WTC11 (cell line): ENCODE measurements around the gene RFTN1. TPM values are rescaled to one million over a fixed set of nuclear protein-coding genes. Genes with fewer than 3 reads are reported as not detected.

Experiments
- ATAC-seq: fragments of 200-7000 bp; cut with Tn5 transposase; 2 replicates; pipeline ENCODE4 v1.10.0; 2021; ENCODE audit warnings: mild to moderate bottlenecking, moderate library complexity
- CTCF ChIA-PET: fragments of 300-600 bp; sonication (Branson Sonifier 250); formaldehyde crosslinking; loops from one replicate; lab custom pipeline; 2021; ENCODE audit warnings: antibody characterized with exemption; lab: Charles Lee
- POLR2A ChIA-PET: fragments of 350-600 bp; sonication (Branson Sonifier 250); formaldehyde crosslinking; loops from one replicate; lab custom pipeline; 2021; ENCODE audit warnings: antibody characterized with exemption; lab: Charles Lee
- DNase-seq: peaks from one replicate; pipeline ENCODE4 v3.0.0; 2021; ENCODE audit warnings: low spot score
- H3K27ac Mint-ChIP-seq: 2 replicates; pipeline ENCODE4 v1.8.0; 2021; ENCODE audit warnings: mixed read lengths
- H3K27me3 Mint-ChIP-seq: 2 replicates; pipeline ENCODE4 v1.8.0; 2021; ENCODE audit warnings: low read depth, mild to moderate bottlenecking, moderate library complexity, mixed read lengths
- H3K36me3 Mint-ChIP-seq: 2 replicates; pipeline ENCODE4 v1.8.0; 2021; ENCODE audit warnings: mixed read lengths
- H3K4me1 Mint-ChIP-seq: 2 replicates; pipeline ENCODE4 v1.8.0; 2022; ENCODE audit warnings: mixed read lengths
- H3K4me3 Mint-ChIP-seq: 2 replicates; pipeline ENCODE4 v1.8.0; 2021; ENCODE audit warnings: mild to moderate bottlenecking, moderate library complexity, mixed read lengths
- H3K9me3 Mint-ChIP-seq: 2 replicates; pipeline ENCODE4 v1.8.0; 2021; ENCODE audit warnings: mixed read lengths
- CDX4 ChIP-seq: fragments of 250-450 bp; sonication (Bioruptor Pico); IDR thresholded peaks from 2 replicates; pipeline ENCODE4 v1.9.0; 2021; ENCODE audit warnings: moderate library complexity, mild to moderate bottlenecking, inconsistent platforms, borderline replicate concordance
- CREM ChIP-seq: sonication (generic); formaldehyde crosslinking; IDR thresholded peaks from 2 replicates; pipeline ENCODE4 v1.8.1; 2022; ENCODE audit warnings: mild to moderate bottlenecking, missing genetic modification reagents, moderate library complexity
- E2F4 ChIP-seq: sonication (generic); formaldehyde crosslinking; IDR thresholded peaks from 2 replicates; pipeline ENCODE4 v1.8.1; 2022; ENCODE audit warnings: low read depth, mild to moderate bottlenecking, moderate library complexity, missing genetic modification reagents, borderline replicate concordance
- FOXP1 ChIP-seq: sonication (generic); formaldehyde crosslinking; IDR thresholded peaks from 2 replicates; pipeline ENCODE4 v1.8.0; 2022; ENCODE audit warnings: missing genetic modification reagents, mild to moderate bottlenecking, moderate library complexity, borderline replicate concordance
- FOXP4 ChIP-seq: sonication (generic); formaldehyde crosslinking; IDR thresholded peaks from 2 replicates; pipeline ENCODE4 v1.8.0; 2022; ENCODE audit warnings: mild to moderate bottlenecking, missing genetic modification reagents
- GABPB1 ChIP-seq: sonication (generic); formaldehyde crosslinking; IDR thresholded peaks from 2 replicates; pipeline ENCODE4 v1.8.1; 2023; ENCODE audit warnings: mild to moderate bottlenecking, missing genetic modification reagents
- GTF2I ChIP-seq: fragments of 250-450 bp; sonication (Bioruptor Pico); conservative IDR thresholded peaks from 2 replicates; pipeline ENCODE4 v1.4.0; 2021; ENCODE audit warnings: mild to moderate bottlenecking
- JUN ChIP-seq: sonication (generic); formaldehyde crosslinking; IDR thresholded peaks from 2 replicates; pipeline ENCODE4 v1.8.0; 2023; ENCODE audit warnings: mild to moderate bottlenecking, missing genetic modification reagents
- NFATC4 ChIP-seq: fragments of 250-450 bp; sonication (Bioruptor Pico); IDR thresholded peaks from 2 replicates; pipeline ENCODE4 v1.9.0; 2021; ENCODE audit warnings: mild to moderate bottlenecking
- NFE2L1 ChIP-seq: sonication (generic); formaldehyde crosslinking; IDR thresholded peaks from 2 replicates; pipeline ENCODE4 v1.8.1; 2023; ENCODE audit warnings: missing genetic modification reagents
- PRRX2 ChIP-seq: fragments of 250-450 bp; sonication (Bioruptor Pico); IDR thresholded peaks from 2 replicates; pipeline ENCODE4 v1.8.0; 2021; ENCODE audit warnings: mild to moderate bottlenecking
- SP1 ChIP-seq: sonication (generic); formaldehyde crosslinking; conservative IDR thresholded peaks from 2 replicates; pipeline ENCODE4 v1.8.1; 2022; ENCODE audit warnings: missing genetic modification reagents
- ZMAT4 ChIP-seq: fragments of 250-450 bp; sonication (Bioruptor Pico); IDR thresholded peaks from 2 replicates; pipeline ENCODE4 v1.9.0; 2021; ENCODE audit warnings: mild to moderate bottlenecking
- ZNF263 ChIP-seq: sonication (generic); formaldehyde crosslinking; IDR thresholded peaks from 2 replicates; pipeline ENCODE4 v1.8.1; 2022; ENCODE audit warnings: low read depth, mild to moderate bottlenecking, moderate library complexity, missing genetic modification reagents
- total RNA-seq: library from RNA; stranded (reverse); gene quantifications from 3 replicates; pipeline ENCODE4 v1.2.3, GENCODE V29; 2021
- TF ChIP-seq, protein P1 (sequence below): sonication (generic); formaldehyde crosslinking; IDR thresholded peaks from 2 replicates; pipeline ENCODE4 v1.8.0; 2023; ENCODE audit warnings: missing genetic modification reagents, mild to moderate bottlenecking, borderline replicate concordance
- TF ChIP-seq, protein P2 (sequence below): sonication (generic); formaldehyde crosslinking; IDR thresholded peaks from 2 replicates; pipeline ENCODE4 v1.8.0; 2023; ENCODE audit warnings: missing genetic modification reagents
- TF ChIP-seq, protein P3 (sequence below): sonication (generic); formaldehyde crosslinking; IDR thresholded peaks from 2 replicates; pipeline ENCODE4 v1.8.1; 2023; ENCODE audit warnings: mild to moderate bottlenecking, missing genetic modification reagents, moderate library complexity

The RFTN1 gene
- total RNA-seq, 1 experiment from 2014 or later = 3.8 TPM

DNA sequence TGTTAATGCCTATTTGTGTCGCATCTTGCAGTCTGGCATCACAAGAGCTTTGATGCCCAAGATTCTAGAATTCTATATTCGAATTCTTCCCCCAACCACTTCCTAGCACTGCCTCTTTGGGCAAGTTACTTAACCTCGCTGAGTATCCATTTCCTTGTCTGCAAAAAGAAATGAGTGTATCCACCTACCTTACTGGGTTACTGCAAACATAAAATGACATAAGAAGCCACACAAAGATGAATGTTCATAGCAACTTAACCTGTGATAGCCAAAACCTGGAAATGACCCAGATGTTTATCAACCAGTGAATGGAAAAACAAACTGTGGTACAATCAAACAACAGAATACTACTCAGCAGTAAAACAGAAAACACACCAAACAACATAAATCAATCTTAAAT lies 24.9 kb downstream of the RFTN1 start:
- H3K27me3 Mint-ChIP-seq = peaks cover 86% of the 10 kb centered on the region
- ChIA-PET CTCF (interaction anchor here (0.7 kb wide), 1 partner anchor 82 kb away, joined by 3 read pairs; no protein-coding TSS in a partner anchor), POLR2A (no interaction called here)
- H3K9me3 Mint-ChIP-seq = peaks cover 18% of the 10 kb centered on the region
- no peak overlapping the region for H3K27ac Mint-ChIP-seq
- DNase-seq = no peak
- peaks cover 9% of the 10 kb centered on the region for H3K36me3 Mint-ChIP-seq
- TF ChIP-seq FOXP1 (CRISPR knock-in tag) (no peak), FOXP4 (CRISPR knock-in tag) (no peak), JUN (CRISPR knock-in tag) (no peak), ZMAT4 (CRISPR knock-in tag) (no peak), GTF2I (CRISPR knock-in tag) (no peak), SP1 (CRISPR knock-in tag) (no peak), CDX4 (no peak), ZNF263 (CRISPR knock-in tag) (no peak), CREM (no peak)
- TF ChIP-seq, protein P1, sequence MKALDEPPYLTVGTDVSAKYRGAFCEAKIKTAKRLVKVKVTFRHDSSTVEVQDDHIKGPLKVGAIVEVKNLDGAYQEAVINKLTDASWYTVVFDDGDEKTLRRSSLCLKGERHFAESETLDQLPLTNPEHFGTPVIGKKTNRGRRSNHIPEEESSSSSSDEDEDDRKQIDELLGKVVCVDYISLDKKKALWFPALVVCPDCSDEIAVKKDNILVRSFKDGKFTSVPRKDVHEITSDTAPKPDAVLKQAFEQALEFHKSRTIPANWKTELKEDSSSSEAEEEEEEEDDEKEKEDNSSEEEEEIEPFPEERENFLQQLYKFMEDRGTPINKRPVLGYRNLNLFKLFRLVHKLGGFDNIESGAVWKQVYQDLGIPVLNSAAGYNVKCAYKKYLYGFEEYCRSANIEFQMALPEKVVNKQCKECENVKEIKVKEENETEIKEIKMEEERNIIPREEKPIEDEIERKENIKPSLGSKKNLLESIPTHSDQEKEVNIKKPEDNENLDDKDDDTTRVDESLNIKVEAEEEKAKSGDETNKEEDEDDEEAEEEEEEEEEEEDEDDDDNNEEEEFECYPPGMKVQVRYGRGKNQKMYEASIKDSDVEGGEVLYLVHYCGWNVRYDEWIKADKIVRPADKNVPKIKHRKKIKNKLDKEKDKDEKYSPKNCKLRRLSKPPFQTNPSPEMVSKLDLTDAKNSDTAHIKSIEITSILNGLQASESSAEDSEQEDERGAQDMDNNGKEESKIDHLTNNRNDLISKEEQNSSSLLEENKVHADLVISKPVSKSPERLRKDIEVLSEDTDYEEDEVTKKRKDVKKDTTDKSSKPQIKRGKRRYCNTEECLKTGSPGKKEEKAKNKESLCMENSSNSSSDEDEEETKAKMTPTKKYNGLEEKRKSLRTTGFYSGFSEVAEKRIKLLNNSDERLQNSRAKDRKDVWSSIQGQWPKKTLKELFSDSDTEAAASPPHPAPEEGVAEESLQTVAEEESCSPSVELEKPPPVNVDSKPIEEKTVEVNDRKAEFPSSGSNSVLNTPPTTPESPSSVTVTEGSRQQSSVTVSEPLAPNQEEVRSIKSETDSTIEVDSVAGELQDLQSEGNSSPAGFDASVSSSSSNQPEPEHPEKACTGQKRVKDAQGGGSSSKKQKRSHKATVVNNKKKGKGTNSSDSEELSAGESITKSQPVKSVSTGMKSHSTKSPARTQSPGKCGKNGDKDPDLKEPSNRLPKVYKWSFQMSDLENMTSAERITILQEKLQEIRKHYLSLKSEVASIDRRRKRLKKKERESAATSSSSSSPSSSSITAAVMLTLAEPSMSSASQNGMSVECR (CRISPR knock-in tag) = no peak
- TF ChIP-seq, protein P2, sequence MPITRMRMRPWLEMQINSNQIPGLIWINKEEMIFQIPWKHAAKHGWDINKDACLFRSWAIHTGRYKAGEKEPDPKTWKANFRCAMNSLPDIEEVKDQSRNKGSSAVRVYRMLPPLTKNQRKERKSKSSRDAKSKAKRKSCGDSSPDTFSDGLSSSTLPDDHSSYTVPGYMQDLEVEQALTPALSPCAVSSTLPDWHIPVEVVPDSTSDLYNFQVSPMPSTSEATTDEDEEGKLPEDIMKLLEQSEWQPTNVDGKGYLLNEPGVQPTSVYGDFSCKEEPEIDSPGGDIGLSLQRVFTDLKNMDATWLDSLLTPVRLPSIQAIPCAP (CRISPR knock-in tag) = no peak
- ATAC-seq = no peak
- peaks cover 11% of the 10 kb centered on the region for H3K4me1 Mint-ChIP-seq
- H3K4me3 Mint-ChIP-seq = no peak overlapping the region

DNA sequence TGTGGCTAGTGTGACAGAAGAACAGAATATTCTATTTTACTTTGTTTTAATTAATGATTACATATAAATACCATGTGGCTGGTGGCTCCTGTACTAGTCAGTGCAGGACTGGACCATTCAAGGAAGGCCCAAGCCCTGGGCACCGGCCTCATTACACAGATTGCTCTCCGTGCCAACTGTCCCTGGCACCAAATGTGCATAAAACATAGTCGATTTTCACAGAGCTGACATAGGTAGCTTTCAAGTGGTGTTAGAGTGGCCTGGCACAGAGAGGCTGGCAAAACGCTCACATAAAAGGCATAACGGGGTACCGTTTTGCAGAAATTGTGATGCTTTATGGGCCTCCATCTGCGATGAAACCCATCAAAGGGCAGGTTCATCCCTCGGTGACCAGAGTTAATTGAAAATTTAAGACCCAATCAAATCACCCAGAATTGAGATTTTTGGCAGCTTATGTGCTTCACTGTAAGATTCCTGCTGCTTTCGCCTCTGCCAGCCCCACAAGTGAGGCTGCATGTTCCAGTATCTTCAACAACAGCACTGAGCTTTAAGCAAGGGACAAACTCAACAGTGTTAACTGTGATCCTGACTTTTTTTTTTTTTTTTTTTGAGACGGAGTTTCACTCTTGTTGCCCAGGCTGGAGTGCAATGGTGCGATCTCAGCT lies 25.9 kb downstream of the RFTN1 start:
- Mint-ChIP-seq H3K36me3 (peaks cover 9% of the 10 kb centered on the region), H3K9me3 (peaks cover 18% of the 10 kb centered on the region), H3K27ac (no peak overlapping the region), H3K4me3 (no peak overlapping the region), H3K4me1 (peaks cover 21% of the 10 kb centered on the region), H3K27me3 (peaks cover 90% of the 10 kb centered on the region)
- DNase-seq = no peak
- TF ChIP-seq, protein P3, sequence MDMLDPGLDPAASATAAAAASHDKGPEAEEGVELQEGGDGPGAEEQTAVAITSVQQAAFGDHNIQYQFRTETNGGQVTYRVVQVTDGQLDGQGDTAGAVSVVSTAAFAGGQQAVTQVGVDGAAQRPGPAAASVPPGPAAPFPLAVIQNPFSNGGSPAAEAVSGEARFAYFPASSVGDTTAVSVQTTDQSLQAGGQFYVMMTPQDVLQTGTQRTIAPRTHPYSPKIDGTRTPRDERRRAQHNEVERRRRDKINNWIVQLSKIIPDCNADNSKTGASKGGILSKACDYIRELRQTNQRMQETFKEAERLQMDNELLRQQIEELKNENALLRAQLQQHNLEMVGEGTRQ (CRISPR knock-in tag) = no peak
- TF ChIP-seq GABPB1 (no peak), NFE2L1 (CRISPR knock-in tag) (no peak), E2F4 (no peak), NFATC4 (CRISPR knock-in tag) (no peak), PRRX2 (CRISPR knock-in tag) (no peak)
- POLR2A ChIA-PET = no interaction called here
- CTCF ChIA-PET = interaction anchor here (0.7 kb wide), 1 partner anchor 81 kb away, joined by 3 read pairs; no protein-coding TSS in a partner anchor
- no peak for ATAC-seq
